ENCODE results near the gene EPHA6. TPM values are rescaled to one million over a fixed set of nuclear protein-coding genes. Genes with fewer than 3 reads are reported as not detected.

Gene EPHA6
- total RNA-seq, 1 experiment from 2014 or later, result 3.6 TPM

DNA sequence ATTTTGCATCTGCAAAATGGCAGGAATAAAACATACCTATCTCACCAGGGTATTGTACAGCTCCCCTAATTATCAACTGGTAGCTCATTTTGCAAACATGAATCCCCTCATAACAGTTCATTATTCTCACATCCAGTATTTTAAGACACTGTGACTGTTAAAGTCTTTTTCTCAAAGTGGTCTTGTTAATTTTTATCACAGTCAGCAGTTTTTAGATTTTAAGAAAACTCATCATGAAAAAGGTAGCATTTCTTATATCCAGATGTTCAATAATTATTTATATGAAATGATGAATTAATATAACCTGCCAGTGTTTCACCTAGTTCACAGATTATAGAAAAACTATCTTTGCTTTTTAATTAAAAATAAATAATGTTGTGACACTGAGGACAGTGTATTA is 595.2 kb downstream of the EPHA6 start:
- no peak for DNase-seq
- Histone ChIP-seq H3K4me2 (ENCODE audit: low read length) (no peak overlapping the region), H4K20me1 (ENCODE audit: low read length) (no peaks in the 10 kb centered on the region), H3K27me3 (ENCODE audit: low read length) (no peaks in the 10 kb centered on the region), H3K4me3 (ENCODE audit: low read length) (no peak overlapping the region), H3K4me1 (ENCODE audit: insufficient read depth, low read length) (no peaks in the 10 kb centered on the region), H3F3A (ENCODE audit: low read length, unreplicated experiment) (no peaks in the 10 kb centered on the region), H3K9me3 (ENCODE audit: low read length) (no peaks in the 10 kb centered on the region), H3K9ac (ENCODE audit: low read length) (no peak overlapping the region), H3K9me2 (replicated peaks; ENCODE audit: low read length) (no peaks in the 10 kb centered on the region), H3K27ac (ENCODE audit: low read length) (no peak overlapping the region), H3K79me2 (ENCODE audit: low read length) (no peaks in the 10 kb centered on the region), H3K36me3 (ENCODE audit: low read depth, low read length) (no peaks in the 10 kb centered on the region), H2AFZ (ENCODE audit: low read length) (no peak overlapping the region)
- BruUV-seq (replicated peaks), result no TSS peak
- intact Hi-C loops (cut with micrococcal nuclease), result no loop called here
- ChIA-PET POLR2A (ENCODE audit: unreplicated experiment) (no interaction called here), CTCF (no interaction called here)
- TF ChIP-seq EZH2phosphoT487 (IDR thresholded peaks at IDR 0.05; ENCODE audit: borderline replicate concordance, low read length) (no peak), EZH2 (IDR thresholded peaks at IDR 0.05; ENCODE audit: low read length, unreplicated experiment) (no peak), CTCF (conservative IDR thresholded peaks at IDR 0.05; ENCODE audit: low read depth, low read length) (no peak)
- ATAC-seq, result no peak

GRCh38 chr3:97421565-97421964 is 607.2 kb downstream of the EPHA6 start:
- Histone ChIP-seq H3K9me2 (replicated peaks; ENCODE audit: low read length) (no peaks in the 10 kb centered on the region), H3K9ac (ENCODE audit: low read length) (no peak overlapping the region), H2AFZ (ENCODE audit: low read length) (no peak overlapping the region), H3K27ac (ENCODE audit: low read length) (no peak overlapping the region), H3F3A (ENCODE audit: low read length, unreplicated experiment) (no peaks in the 10 kb centered on the region), H3K4me3 (ENCODE audit: low read length) (no peak overlapping the region), H3K27me3 (ENCODE audit: low read length) (no peaks in the 10 kb centered on the region), H3K36me3 (ENCODE audit: low read depth, low read length) (no peaks in the 10 kb centered on the region), H3K9me3 (ENCODE audit: low read length) (no peaks in the 10 kb centered on the region; the same call in 1 of the 2 replicates), H3K4me2 (ENCODE audit: low read length) (no peak overlapping the region), H3K79me2 (ENCODE audit: low read length) (no peaks in the 10 kb centered on the region), H4K20me1 (ENCODE audit: low read length) (no peaks in the 10 kb centered on the region), H3K4me1 (ENCODE audit: insufficient read depth, low read length) (no peaks in the 10 kb centered on the region)
- ChIA-PET CTCF (no interaction called here), POLR2A (ENCODE audit: unreplicated experiment) (no interaction called here)
- intact Hi-C loops (cut with micrococcal nuclease), result no loop called here
- DNase-seq (no peak), ATAC-seq (no peak)
- TF ChIP-seq EZH2phosphoT487 (IDR thresholded peaks at IDR 0.05; ENCODE audit: borderline replicate concordance, low read length) (no peak), EZH2 (IDR thresholded peaks at IDR 0.05; ENCODE audit: low read length, unreplicated experiment) (no peak)
- BruUV-seq (replicated peaks), result no TSS peak

- Histone ChIP-seq H3K27ac (ENCODE audit: low read length) (no peak overlapping the region), H3K9me3 (ENCODE audit: low read length) (no peaks in the 10 kb centered on the region; the same call in 1 of the 2 replicates), H3K4me2 (ENCODE audit: low read length) (no peak overlapping the region), H3K4me1 (ENCODE audit: insufficient read depth, low read length) (no peaks in the 10 kb centered on the region), H3K36me3 (ENCODE audit: low read depth, low read length) (no peaks in the 10 kb centered on the region), H2AFZ (ENCODE audit: low read length) (no peak overlapping the region), H3K9me2 (replicated peaks; ENCODE audit: low read length) (no peaks in the 10 kb centered on the region), H3K9ac (ENCODE audit: low read length) (no peak overlapping the region), H3F3A (ENCODE audit: low read length, unreplicated experiment) (no peaks in the 10 kb centered on the region), H3K27me3 (ENCODE audit: low read length) (no peaks in the 10 kb centered on the region), H3K79me2 (ENCODE audit: low read length) (no peaks in the 10 kb centered on the region), H3K4me3 (ENCODE audit: low read length) (no peak overlapping the region), H4K20me1 (ENCODE audit: low read length) (no peaks in the 10 kb centered on the region)
- no TSS peak for BruUV-seq (replicated peaks)
- DNase-seq, result no peak
- intact Hi-C loops (cut with micrococcal nuclease), result no loop called here
- TF ChIP-seq CTCF (conservative IDR thresholded peaks at IDR 0.05; ENCODE audit: low read depth, low read length) (no peak), EZH2phosphoT487 (IDR thresholded peaks at IDR 0.05; ENCODE audit: borderline replicate concordance, low read length) (no peak), EZH2 (IDR thresholded peaks at IDR 0.05; ENCODE audit: low read length, unreplicated experiment) (no peak)
- CTCF ChIA-PET, result no interaction called here
- ATAC-seq, result no peak
- POLR2A ChIA-PET (ENCODE audit: unreplicated experiment), result interaction anchor here (0.5 kb wide), 1 partner anchor 313 kb away, joined by 3 read pairs; no protein-coding TSS in a partner anchor
These were observed 610.6 kb downstream of the EPHA6 start for GRCh38 chr3:97425002-97425401.
